ENCODE data around the gene STS.

Gene STS, protein sequence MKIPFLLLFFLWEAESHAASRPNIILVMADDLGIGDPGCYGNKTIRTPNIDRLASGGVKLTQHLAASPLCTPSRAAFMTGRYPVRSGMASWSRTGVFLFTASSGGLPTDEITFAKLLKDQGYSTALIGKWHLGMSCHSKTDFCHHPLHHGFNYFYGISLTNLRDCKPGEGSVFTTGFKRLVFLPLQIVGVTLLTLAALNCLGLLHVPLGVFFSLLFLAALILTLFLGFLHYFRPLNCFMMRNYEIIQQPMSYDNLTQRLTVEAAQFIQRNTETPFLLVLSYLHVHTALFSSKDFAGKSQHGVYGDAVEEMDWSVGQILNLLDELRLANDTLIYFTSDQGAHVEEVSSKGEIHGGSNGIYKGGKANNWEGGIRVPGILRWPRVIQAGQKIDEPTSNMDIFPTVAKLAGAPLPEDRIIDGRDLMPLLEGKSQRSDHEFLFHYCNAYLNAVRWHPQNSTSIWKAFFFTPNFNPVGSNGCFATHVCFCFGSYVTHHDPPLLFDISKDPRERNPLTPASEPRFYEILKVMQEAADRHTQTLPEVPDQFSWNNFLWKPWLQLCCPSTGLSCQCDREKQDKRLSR

DNA sequence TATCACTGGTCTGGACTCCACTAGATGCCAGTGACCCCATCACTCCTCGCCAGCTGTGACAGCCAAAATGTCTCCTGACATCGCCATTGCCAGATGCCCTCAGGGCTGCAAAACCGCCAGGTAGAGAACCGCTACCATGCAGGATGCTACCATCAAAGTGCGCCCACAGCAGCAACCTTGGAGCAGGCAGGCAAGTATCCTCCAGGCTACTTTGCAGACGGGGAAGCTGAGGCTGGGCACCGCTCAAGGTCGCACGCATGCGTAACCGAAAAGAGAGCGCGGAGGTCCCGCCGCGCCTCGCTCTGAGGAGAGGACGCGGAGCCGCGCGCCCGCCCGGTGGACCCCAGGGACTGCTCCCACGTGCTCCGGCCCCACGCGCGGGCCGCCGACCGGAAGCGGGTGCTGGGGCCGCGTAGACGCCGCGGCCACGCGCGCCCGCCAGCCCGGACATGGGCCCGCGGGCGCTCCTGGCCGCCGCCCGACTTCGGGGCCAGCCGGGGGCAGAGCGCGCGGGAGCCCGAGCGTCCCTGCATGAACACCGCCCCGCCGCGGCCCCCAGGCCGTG is at the start of gene STS:
Gene STS, plus strand, starts transcription at position 300 of the 565 bp plus-strand sequence. CDS start 105,488 bp downstream, outside the sequence.
- Histone ChIP-seq H3K4me1 (ENCODE audit: insufficient read depth, low read length) (peaks cover 10% of the 10 kb centered on the region), H3K27me3 (ENCODE audit: control insufficient read depth in 1 of 2, insufficient read depth in 2 of 2, low read length in 2 of 2) (no peaks in the 10 kb centered on the region), H3K27ac (ENCODE audit: low read depth, low read length) (peak within 1 kb of the TSS; percentile 81), H3K4me3 (ENCODE audit: low read depth in 1 of 2, low read length in 2 of 2) (peak within 1 kb of the TSS; percentile 81 to 95), H3K9ac (ENCODE audit: low read length) (peak within 1 kb of the TSS; percentile 4), H3K9me3 (ENCODE audit: low read length) (no peaks in the 10 kb centered on the region), H3K36me3 (ENCODE audit: insufficient read depth, low read length) (no peaks in the 10 kb centered on the region)

DNA sequence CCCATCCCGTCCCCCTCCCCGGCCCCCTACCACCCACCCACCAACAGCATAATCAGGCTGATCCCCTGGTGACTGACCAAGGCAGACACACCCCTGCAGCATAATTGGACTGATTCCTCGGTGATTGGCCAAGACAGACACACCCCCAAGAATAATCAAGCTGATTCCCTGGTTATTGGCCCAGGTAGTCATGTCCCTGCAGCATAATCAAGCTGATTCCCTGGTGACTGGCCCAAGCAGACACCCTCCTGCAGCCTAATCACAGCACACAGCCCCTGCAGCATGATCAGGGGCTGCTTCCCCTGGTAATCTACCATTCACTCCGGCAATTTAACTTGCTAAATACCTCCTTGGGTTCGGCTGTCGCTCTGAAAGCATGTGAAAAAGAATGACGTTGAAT is 47.5 kb upstream of the STS start:
- Histone ChIP-seq H3K36me3 (ENCODE audit: insufficient read depth, low read length) (peaks cover 7% of the 10 kb centered on the region), H3K27ac (ENCODE audit: low read depth, low read length) (no peak overlapping the region), H3K4me3 (ENCODE audit: low read depth in 1 of 2, low read length in 2 of 2) (no peak overlapping the region), H3K27me3 (ENCODE audit: control insufficient read depth in 1 of 2, insufficient read depth in 2 of 2, low read length in 2 of 2) (no peaks in the 10 kb centered on the region), H3K9ac (ENCODE audit: low read length) (no peak overlapping the region), H3K9me3 (ENCODE audit: low read length) (no peaks in the 10 kb centered on the region), H3K4me1 (ENCODE audit: insufficient read depth, low read length) (no peaks in the 10 kb centered on the region)

DNA sequence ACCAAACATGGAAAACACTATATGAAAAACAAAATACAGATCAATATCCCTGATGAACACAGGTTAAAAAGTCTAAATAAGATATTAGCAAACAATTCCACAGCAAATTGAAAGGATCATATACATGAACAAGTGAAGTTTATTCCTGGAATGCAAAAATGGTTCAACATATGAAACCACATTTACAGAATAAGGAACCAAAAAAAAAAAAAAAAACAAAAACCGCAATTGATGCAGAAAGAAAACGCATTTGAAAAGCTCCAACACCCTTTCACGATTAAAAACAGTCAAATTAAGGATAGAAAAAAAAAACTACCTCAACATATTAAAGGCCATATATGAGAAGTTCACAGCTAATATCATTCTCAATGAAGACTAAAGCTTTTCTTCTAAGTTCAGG is 45.4 kb upstream of the STS start:
- H3K27me3 ChIP-seq (ENCODE audit: control insufficient read depth in 1 of 2, insufficient read depth in 2 of 2, low read length in 2 of 2), result no peaks in the 10 kb centered on the region
- no peaks in the 10 kb centered on the region for H3K36me3 ChIP-seq (ENCODE audit: insufficient read depth, low read length)
- no peaks in the 10 kb centered on the region for H3K9me3 ChIP-seq (ENCODE audit: low read length)
- H3K4me1 ChIP-seq (ENCODE audit: insufficient read depth, low read length), result no peaks in the 10 kb centered on the region
- no peak overlapping the region for H3K27ac ChIP-seq (ENCODE audit: low read depth, low read length)
- no peak overlapping the region for H3K4me3 ChIP-seq (ENCODE audit: low read depth in 1 of 2, low read length in 2 of 2)
- H3K9ac ChIP-seq (ENCODE audit: low read length), result no peak overlapping the region

DNA sequence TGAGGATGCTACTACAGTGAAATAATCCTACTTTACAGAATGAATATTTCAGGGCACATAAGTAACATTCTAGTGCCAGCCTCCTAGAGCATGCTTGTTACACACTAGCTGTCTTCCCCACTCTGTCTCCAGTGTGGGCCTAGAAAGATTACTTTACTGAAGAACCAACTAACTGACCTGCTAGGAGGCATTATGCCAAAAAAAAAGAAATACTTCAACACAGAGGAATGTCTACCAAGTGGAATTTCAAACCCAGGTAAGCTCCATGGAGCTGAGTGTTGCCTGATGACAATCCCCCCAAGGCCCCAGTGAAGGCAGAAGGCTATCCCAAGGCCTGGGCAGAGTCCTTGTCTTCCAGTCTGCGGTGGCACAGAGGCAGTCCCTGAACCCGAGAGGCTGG is 40.9 kb upstream of the STS start:
- Histone ChIP-seq H3K27ac (ENCODE audit: low read depth, low read length) (no peak overlapping the region), H3K27me3 (ENCODE audit: control insufficient read depth in 1 of 2, insufficient read depth in 2 of 2, low read length in 2 of 2) (no peaks in the 10 kb centered on the region), H3K9me3 (ENCODE audit: low read length) (no peaks in the 10 kb centered on the region), H3K4me3 (ENCODE audit: low read depth in 1 of 2, low read length in 2 of 2) (no peak overlapping the region), H3K36me3 (ENCODE audit: insufficient read depth, low read length) (no peaks in the 10 kb centered on the region), H3K9ac (ENCODE audit: low read length) (no peak overlapping the region), H3K4me1 (ENCODE audit: insufficient read depth, low read length) (peaks cover 10% of the 10 kb centered on the region)

DNA sequence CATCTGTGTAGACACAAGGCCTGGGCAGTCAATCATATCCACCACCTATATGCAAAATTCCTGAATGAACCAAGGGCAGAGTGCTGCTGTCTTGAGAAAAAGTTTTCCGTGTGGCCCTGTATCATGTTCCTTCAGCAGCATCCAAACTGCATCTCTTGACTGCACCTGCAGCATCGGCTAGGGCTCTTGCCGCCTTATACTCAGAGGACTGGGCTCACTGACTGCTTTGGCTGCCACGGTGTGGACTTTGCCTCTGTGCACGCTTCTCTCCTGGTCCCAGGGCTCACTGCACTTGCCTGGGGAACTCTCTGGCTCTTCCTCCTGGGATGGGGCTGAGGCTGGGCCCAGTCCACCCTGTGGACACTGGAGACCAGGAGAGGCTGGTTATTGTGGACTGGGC is 39.5 kb upstream of the STS start:
- Histone ChIP-seq H3K27ac (ENCODE audit: low read depth, low read length) (no peak overlapping the region), H3K4me1 (ENCODE audit: insufficient read depth, low read length) (peaks cover 10% of the 10 kb centered on the region), H3K9me3 (ENCODE audit: low read length) (no peaks in the 10 kb centered on the region), H3K4me3 (ENCODE audit: low read depth in 1 of 2, low read length in 2 of 2) (no peak overlapping the region), H3K36me3 (ENCODE audit: insufficient read depth, low read length) (no peaks in the 10 kb centered on the region), H3K9ac (ENCODE audit: low read length) (no peak overlapping the region), H3K27me3 (ENCODE audit: control insufficient read depth in 1 of 2, insufficient read depth in 2 of 2, low read length in 2 of 2) (no peaks in the 10 kb centered on the region)

DNA sequence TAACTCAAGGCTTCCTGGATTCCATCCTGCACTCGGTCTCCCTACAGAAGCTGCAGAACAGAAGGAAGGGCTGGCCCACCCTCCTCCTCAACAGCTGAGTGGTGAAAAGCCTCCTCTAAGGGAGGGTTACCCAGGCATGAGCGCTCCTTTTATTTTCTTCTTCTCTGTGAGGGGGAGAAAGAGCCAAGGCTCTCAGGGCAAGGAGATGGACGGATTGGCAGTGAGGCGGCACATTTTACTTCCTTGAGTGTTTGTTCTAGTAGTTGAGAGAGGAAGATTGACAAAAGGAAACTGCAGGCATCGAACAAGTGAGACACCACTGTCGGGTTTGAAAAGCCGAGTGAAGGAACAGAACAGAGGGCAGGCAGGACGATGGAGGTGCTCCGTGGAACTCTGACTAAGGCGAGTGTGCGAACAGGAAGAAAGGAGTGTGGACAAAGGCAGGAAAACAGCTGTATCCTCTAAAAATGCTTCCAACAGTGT is 38.4 kb upstream of the STS start:
- Histone ChIP-seq H3K27me3 (ENCODE audit: control insufficient read depth in 1 of 2, insufficient read depth in 2 of 2, low read length in 2 of 2) (no peaks in the 10 kb centered on the region), H3K9ac (ENCODE audit: low read length) (no peak overlapping the region), H3K4me3 (ENCODE audit: low read depth in 1 of 2, low read length in 2 of 2) (peak overlapping the region in 1 of 2 donors; percentile 4), H3K36me3 (ENCODE audit: insufficient read depth, low read length) (no peaks in the 10 kb centered on the region), H3K9me3 (ENCODE audit: low read length) (no peaks in the 10 kb centered on the region), H3K4me1 (ENCODE audit: insufficient read depth, low read length) (peaks cover 10% of the 10 kb centered on the region), H3K27ac (ENCODE audit: low read depth, low read length) (no peak overlapping the region)

DNA sequence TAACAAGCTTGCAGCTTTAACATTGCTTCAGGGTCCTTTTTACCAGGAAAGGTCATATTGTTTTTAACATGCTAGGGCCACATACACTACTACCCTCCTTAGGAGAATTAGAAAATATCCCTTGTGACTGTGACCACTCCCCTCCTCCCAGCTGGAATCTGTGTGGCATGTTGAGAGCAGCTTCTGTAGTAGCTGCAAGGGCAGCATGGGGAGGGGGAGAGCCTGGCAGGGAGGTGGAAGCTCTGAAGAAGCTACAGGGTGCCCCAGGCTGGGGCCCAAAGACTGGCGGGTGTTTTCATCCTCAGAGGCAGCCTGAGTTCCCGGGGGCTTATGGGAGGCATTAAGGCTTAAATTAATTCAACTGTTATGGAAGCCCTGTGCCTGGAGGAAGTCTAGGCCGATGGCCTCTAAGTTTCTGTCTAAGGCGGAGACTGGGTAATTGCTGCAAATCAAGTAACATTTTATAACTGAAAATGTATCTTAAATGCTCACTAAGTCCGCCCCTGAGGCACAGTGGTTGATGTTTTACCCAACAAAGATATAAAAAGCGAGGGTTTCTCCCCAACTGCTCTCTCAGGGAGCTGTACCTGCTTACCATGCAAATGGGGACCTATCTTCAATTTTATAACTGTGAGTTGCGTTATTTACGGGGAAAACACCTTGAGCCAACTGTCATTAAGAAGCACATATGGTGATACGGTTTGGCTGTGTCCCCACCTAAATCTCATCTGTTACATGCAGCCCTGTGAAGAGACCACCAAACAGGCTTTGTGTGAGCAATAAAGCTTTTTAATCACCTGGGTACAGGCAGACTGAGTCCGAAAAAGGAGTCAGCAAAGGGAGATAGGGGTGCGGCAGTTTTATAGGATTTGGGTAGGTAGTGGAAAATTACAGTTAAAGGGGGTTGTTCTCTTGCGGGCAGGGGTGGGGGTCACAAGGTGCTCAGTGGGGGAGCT is 37.4 kb upstream of the STS start:
- no peak overlapping the region for H3K27ac ChIP-seq (ENCODE audit: low read depth, low read length)
- no peak overlapping the region for H3K9ac ChIP-seq (ENCODE audit: low read length)
- no peaks in the 10 kb centered on the region for H3K27me3 ChIP-seq (ENCODE audit: control insufficient read depth in 1 of 2, insufficient read depth in 2 of 2, low read length in 2 of 2)

DNA sequence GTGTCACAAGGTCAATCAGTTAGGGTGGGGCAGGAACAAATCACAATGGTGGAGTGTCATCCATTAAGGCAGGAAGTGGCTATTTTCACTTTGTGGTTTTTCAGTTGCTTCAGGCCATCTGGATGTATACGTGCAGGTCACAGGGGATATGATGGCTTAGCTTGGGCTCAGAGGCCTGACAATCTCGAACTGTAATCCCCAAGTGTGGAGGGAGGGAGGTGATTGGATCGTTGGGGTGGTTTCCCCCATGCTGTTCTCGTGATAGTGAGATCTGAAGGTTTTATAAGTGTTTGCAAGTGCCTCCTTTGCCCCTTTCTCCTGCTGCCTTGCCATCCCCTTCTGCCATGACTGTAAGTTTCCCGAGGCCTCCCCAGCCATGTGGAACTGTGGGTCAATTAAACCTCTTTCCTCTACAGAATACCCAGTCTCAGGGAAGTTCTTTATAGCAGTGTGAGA is 36.7 kb upstream of the STS start:
- Histone ChIP-seq H3K27ac (ENCODE audit: low read depth, low read length) (no peak overlapping the region), H3K4me3 (ENCODE audit: low read depth in 1 of 2, low read length in 2 of 2) (no peak overlapping the region), H3K9me3 (ENCODE audit: low read length) (no peaks in the 10 kb centered on the region), H3K27me3 (ENCODE audit: control insufficient read depth in 1 of 2, insufficient read depth in 2 of 2, low read length in 2 of 2) (no peaks in the 10 kb centered on the region), H3K36me3 (ENCODE audit: insufficient read depth, low read length) (no peaks in the 10 kb centered on the region), H3K4me1 (ENCODE audit: insufficient read depth, low read length) (peaks cover 10% of the 10 kb centered on the region), H3K9ac (ENCODE audit: low read length) (no peak overlapping the region)

More for the DNA sequence above, 37.4 kb upstream of the STS start:
- H3K4me3 ChIP-seq (ENCODE audit: low read depth in 1 of 2, low read length in 2 of 2), result no peak overlapping the region
- peaks cover 10% of the 10 kb centered on the region for H3K4me1 ChIP-seq (ENCODE audit: insufficient read depth, low read length)
- no peaks in the 10 kb centered on the region for H3K36me3 ChIP-seq (ENCODE audit: insufficient read depth, low read length)
- H3K9me3 ChIP-seq (ENCODE audit: low read length), result no peaks in the 10 kb centered on the region

DNA sequence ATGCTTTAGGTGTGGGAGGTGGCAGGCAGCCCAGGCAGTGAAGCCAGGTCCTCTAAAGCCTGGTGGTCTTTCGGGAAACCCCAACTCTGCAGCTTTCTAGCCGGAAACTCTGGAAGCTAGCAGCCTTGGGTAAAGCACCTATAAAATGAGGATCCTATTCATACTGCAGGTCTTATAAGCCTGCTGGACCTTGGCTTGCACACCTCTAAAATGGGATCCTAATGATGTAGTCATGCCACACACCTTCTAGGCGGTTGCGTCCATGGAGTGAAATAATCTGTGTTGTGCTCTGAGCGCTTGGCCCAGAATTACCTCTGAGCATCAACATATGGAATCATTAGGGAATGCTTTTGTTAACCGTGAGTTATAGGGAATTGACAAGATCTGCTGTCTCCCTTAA is 36.0 kb upstream of the STS start:
- Histone ChIP-seq H3K36me3 (ENCODE audit: insufficient read depth, low read length) (no peaks in the 10 kb centered on the region), H3K9ac (ENCODE audit: low read length) (no peak overlapping the region), H3K27me3 (ENCODE audit: control insufficient read depth in 1 of 2, insufficient read depth in 2 of 2, low read length in 2 of 2) (no peaks in the 10 kb centered on the region), H3K4me1 (ENCODE audit: insufficient read depth, low read length) (peaks cover 10% of the 10 kb centered on the region), H3K9me3 (ENCODE audit: low read length) (no peaks in the 10 kb centered on the region), H3K27ac (ENCODE audit: low read depth, low read length) (no peak overlapping the region), H3K4me3 (ENCODE audit: low read depth in 1 of 2, low read length in 2 of 2) (no peak overlapping the region)

DNA sequence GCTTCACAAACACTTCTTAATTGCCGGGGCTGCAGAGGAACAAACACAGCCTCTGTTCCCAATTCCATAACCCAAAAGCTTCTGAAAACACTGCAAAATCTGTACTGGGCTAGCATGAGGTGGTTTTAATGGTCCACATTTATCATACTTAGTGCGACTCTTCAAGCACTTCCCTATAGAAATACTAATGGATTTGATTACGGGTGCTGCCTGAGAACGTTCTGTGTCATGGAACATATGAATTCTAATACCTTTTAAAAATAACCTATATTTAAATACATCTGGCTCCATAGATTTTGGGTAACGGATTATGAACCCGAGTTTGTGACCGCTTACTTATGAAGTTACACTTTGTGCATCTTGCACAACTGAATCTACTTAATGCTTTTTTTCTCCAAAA is 35.4 kb upstream of the STS start:
- H3K9ac ChIP-seq (ENCODE audit: low read length), result no peak overlapping the region
- H3K4me1 ChIP-seq (ENCODE audit: insufficient read depth, low read length), result peaks cover 10% of the 10 kb centered on the region
- H3K4me3 ChIP-seq (ENCODE audit: low read depth in 1 of 2, low read length in 2 of 2), result no peak overlapping the region

DNA sequence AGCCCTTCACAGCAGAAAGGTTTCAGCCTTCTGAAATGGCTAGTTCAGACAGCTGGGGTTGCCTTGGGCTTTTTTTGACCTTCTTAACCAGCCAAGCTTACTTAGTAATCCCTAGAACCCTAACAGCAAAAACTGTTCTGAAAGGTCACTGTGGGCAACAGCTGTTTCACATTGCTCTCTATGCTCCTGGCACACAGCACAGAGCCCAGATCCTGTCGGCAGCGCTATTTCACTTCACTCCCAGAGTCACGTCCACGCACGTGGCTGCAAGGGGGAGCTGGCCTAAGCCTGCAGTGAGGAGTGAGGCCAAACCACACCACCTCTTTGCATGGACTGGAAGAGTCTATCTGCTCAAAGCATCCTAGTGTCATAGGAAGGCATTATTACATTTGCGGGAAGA is 32.0 kb upstream of the STS start:
- H3K27ac ChIP-seq (ENCODE audit: low read depth, low read length), result no peak overlapping the region
- H3K4me1 ChIP-seq (ENCODE audit: insufficient read depth, low read length), result peaks cover 7% of the 10 kb centered on the region
- H3K4me3 ChIP-seq (ENCODE audit: low read depth in 1 of 2, low read length in 2 of 2), result no peak overlapping the region
- H3K9ac ChIP-seq (ENCODE audit: low read length), result no peak overlapping the region
- H3K36me3 ChIP-seq (ENCODE audit: insufficient read depth, low read length), result no peaks in the 10 kb centered on the region
- no peaks in the 10 kb centered on the region for H3K27me3 ChIP-seq (ENCODE audit: control insufficient read depth in 1 of 2, insufficient read depth in 2 of 2, low read length in 2 of 2)
- no peaks in the 10 kb centered on the region for H3K9me3 ChIP-seq (ENCODE audit: low read length)

More for the DNA sequence above, 35.4 kb upstream of the STS start:
- H3K27me3 ChIP-seq (ENCODE audit: control insufficient read depth in 1 of 2, insufficient read depth in 2 of 2, low read length in 2 of 2), result no peaks in the 10 kb centered on the region
- H3K9me3 ChIP-seq (ENCODE audit: low read length), result no peaks in the 10 kb centered on the region
- H3K36me3 ChIP-seq (ENCODE audit: insufficient read depth, low read length), result no peaks in the 10 kb centered on the region
- no peak overlapping the region for H3K27ac ChIP-seq (ENCODE audit: low read depth, low read length)
